Measurements from ENCODE around the gene FAT1.

DNA sequence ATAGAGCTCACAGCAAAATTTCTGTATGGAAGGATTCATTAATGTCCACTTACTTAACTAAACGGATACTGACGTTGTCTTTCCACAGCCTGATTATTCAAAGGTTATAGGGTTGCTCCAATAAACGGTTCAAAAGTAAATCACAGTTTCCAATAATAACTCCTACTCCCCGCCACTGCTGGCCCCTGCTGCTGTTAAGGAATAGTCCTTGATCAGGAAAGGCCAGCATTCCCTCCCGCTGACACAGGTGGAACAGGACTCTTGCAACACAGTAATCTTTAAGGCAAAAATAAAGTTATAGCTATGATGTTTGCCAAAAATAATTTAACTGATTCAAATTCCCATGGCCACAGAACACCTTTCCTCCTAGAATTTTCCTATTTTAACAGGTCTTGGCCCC lies 53.9 kb downstream of the FAT1 start:
- TF ChIP-seq, protein P1, sequence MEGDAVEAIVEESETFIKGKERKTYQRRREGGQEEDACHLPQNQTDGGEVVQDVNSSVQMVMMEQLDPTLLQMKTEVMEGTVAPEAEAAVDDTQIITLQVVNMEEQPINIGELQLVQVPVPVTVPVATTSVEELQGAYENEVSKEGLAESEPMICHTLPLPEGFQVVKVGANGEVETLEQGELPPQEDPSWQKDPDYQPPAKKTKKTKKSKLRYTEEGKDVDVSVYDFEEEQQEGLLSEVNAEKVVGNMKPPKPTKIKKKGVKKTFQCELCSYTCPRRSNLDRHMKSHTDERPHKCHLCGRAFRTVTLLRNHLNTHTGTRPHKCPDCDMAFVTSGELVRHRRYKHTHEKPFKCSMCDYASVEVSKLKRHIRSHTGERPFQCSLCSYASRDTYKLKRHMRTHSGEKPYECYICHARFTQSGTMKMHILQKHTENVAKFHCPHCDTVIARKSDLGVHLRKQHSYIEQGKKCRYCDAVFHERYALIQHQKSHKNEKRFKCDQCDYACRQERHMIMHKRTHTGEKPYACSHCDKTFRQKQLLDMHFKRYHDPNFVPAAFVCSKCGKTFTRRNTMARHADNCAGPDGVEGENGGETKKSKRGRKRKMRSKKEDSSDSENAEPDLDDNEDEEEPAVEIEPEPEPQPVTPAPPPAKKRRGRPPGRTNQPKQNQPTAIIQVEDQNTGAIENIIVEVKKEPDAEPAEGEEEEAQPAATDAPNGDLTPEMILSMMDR (IDR thresholded peaks at IDR 0.05; ENCODE audit: low read depth, low read length, poor library complexity, severe bottlenecking) = no peak
- TF ChIP-seq EZH2phosphoT487 (IDR thresholded peaks at IDR 0.05; ENCODE audit: borderline replicate concordance, low read length) = no peak

Measured in DOHH2 (cell line).